ENCODE data around the gene PLA2G10.
"Not testable (repeated sequence)": the region's sequence is repeated elsewhere in the genome, so short reads cannot be mapped to it uniquely, and the experiment has no call there.

Gene PLA2G10

GRCh38 chr16:14694129-14694528 is at the start of gene PLA2G10:
TSS of gene PLA2G10 (minus strand) at chr16:14694308. CDS start at chr16:14694229, 79 bp downstream.
- not testable (repeated sequence) for DNase-seq (ENCODE audit: low read depth in 3 of 3)

GRCh38 chr16:14742273-14743128 is 48.4 kb upstream of the PLA2G10 start, which contains the start of gene NPIPA2:
TSS of gene NPIPA2 (plus strand) at chr16:14742533. CDS start at chr16:14748066, 5,533 bp downstream.
- not testable (repeated sequence) for DNase-seq (ENCODE audit: low read depth in 3 of 3)

GRCh38 chr16:14741794-14742193 is 47.7 kb upstream of the PLA2G10 start:
- DNase-seq (ENCODE audit: low read depth in 3 of 3), result not testable (repeated sequence)

GRCh38 chr16:14740832-14741385 is 46.8 kb upstream of the PLA2G10 start:
- DNase-seq (ENCODE audit: low read depth in 3 of 3), result not testable (repeated sequence)

GRCh38 chr16:14733233-14733632 is 39.1 kb upstream of the PLA2G10 start:
- not testable (repeated sequence) for DNase-seq (ENCODE audit: low read depth in 3 of 3)

- DNase-seq (ENCODE audit: low read depth in 3 of 3), result not testable (repeated sequence)
Measured at GRCh38 chr16:14703156-14704011, 9.3 kb upstream of the PLA2G10 start, which contains the start of gene NPIPA3. TSS of gene NPIPA3 (plus strand) at chr16:14703411. CDS start at chr16:14708944, 5,533 bp downstream.

- not testable (repeated sequence) for DNase-seq (ENCODE audit: low read depth in 3 of 3)
Measured at GRCh38 chr16:14702672-14703071, 8.6 kb upstream of the PLA2G10 start.

- DNase-seq (ENCODE audit: low read depth in 3 of 3), result not testable (repeated sequence)
Measured at GRCh38 chr16:14701859-14702258, 7.8 kb upstream of the PLA2G10 start.

- DNase-seq (ENCODE audit: low read depth in 3 of 3), result not testable (repeated sequence)
Measured at GRCh38 chr16:14685870-14686793, 8.0 kb downstream of the PLA2G10 start.

GRCh38 chr16:14682121-14682520 is 12.0 kb downstream of the PLA2G10 start:
- no peak for DNase-seq (ENCODE audit: low read depth in 3 of 3)

- no peak for DNase-seq (ENCODE audit: low read depth in 3 of 3)
Measured at GRCh38 chr16:14681115-14681514, 13.0 kb downstream of the PLA2G10 start.

GRCh38 chr16:14680396-14680795 is 13.7 kb downstream of the PLA2G10 start:
- DNase-seq (ENCODE audit: low read depth in 3 of 3), result not testable (repeated sequence)

GRCh38 chr16:14678748-14679497 is 15.2 kb downstream of the PLA2G10 start:
- no peak for DNase-seq (ENCODE audit: low read depth in 3 of 3)

- no peak for DNase-seq (ENCODE audit: low read depth in 3 of 3)
Measured at GRCh38 chr16:14677627-14678026, 16.5 kb downstream of the PLA2G10 start.

GRCh38 chr16:14676633-14677032 is 17.5 kb downstream of the PLA2G10 start:
- no peak for DNase-seq (ENCODE audit: low read depth in 3 of 3)

GRCh38 chr16:14672403-14672971 is 21.6 kb downstream of the PLA2G10 start:
- DNase-seq (ENCODE audit: low read depth in 3 of 3), result no peak

- no peak for DNase-seq (ENCODE audit: low read depth in 3 of 3)
Measured at GRCh38 chr16:14669776-14670175, 24.3 kb downstream of the PLA2G10 start.

- no peak for DNase-seq (ENCODE audit: low read depth in 3 of 3)
Measured at GRCh38 chr16:14668556-14669223, 25.4 kb downstream of the PLA2G10 start.
